OCI-LY7 (cell line): ENCODE results near the gene ANKLE1. TPM values are rescaled to one million over a fixed set of nuclear protein-coding genes. Genes with fewer than 3 reads are reported as not detected.

Experiments
- BruUV-seq: library from RNA; stranded (reverse); fragments of 400-500 nt; replicated peaks from 2 replicates; lab custom pipeline; 2021; lab: Mats Ljungman, UMichigan
- CTCF ChIA-PET: fragments of 300-600 bp; sonication (Branson Sonifier 250); formaldehyde crosslinking; loops from one replicate; lab custom pipeline; 2022; ENCODE audit warnings: antibody characterized with exemption; ENCODE audit not compliant: unreplicated experiment; lab: Charles Lee
- POLR2A ChIA-PET: fragments of 300-600 bp; sonication (Branson Sonifier 250); formaldehyde crosslinking; loops from one replicate; lab custom pipeline; 2022; ENCODE audit warnings: antibody characterized with exemption; lab: Charles Lee
- DNase-seq: peaks from one replicate; pipeline ENCODE4 v3.0.0-alpha.2; 2015; ENCODE audit warnings: low spot score
- H2AFZ ChIP-seq: fragments of 200-600 bp; sonication (generic), shearing (Covaris generic); 2 replicates; pipeline ENCODE4 v1.6.1; 2014; ENCODE audit warnings: mild to moderate bottlenecking, antibody characterized with exemption, low read length, moderate library complexity
- H3K27ac ChIP-seq: fragments of 200-600 bp; sonication (generic); 2 replicates; pipeline ENCODE4 v1.5.1; 2014; ENCODE audit warnings: mixed run types, low read depth, mild to moderate bottlenecking, moderate library complexity, low read length, inconsistent platforms; ENCODE audit not compliant: poor library complexity, severe bottlenecking
- H3K36me3 ChIP-seq: fragments of 200-600 bp; sonication (generic); 2 replicates; pipeline ENCODE4 v1.6.1; 2014; ENCODE audit warnings: mild to moderate bottlenecking, antibody characterized with exemption, low read length, moderate library complexity, mixed read lengths; ENCODE audit not compliant: insufficient read depth
- H3K4me1 ChIP-seq: fragments of 200-600 bp; sonication (generic); 2 replicates; pipeline ENCODE4 v1.5.1; 2014; ENCODE audit warnings: mild to moderate bottlenecking, low read length; ENCODE audit not compliant: insufficient read depth, poor library complexity, severe bottlenecking
- H3K4me2 ChIP-seq: fragments of 200-600 bp; sonication (generic); 2 replicates; pipeline ENCODE4 v1.6.1; 2014; ENCODE audit warnings: mild to moderate bottlenecking, low read length
- H3K4me3 ChIP-seq: fragments of 200-600 bp; sonication (generic); 2 replicates; pipeline ENCODE4 v1.5.1; 2014; ENCODE audit warnings: mild to moderate bottlenecking, low read depth, low read length; ENCODE audit not compliant: poor library complexity, severe bottlenecking
- H3K79me2 ChIP-seq: fragments of 200-600 bp; sonication (generic); 2 replicates; pipeline ENCODE4 v1.6.1; 2016; ENCODE audit warnings: low read depth, mild to moderate bottlenecking, low read length, moderate library complexity, mixed read lengths; ENCODE audit not compliant: insufficient read depth
- H3K9me2 ChIP-seq: fragments of 200-600 bp; sonication (generic); 2 replicates; pipeline ENCODE4 v1.6.1; 2016; ENCODE audit warnings: mild to moderate bottlenecking, low read length, mixed read lengths; ENCODE audit not compliant: insufficient read depth
- H3K9me3 ChIP-seq: fragments of 200-600 bp; sonication (generic); 2 replicates; pipeline ENCODE4 v1.6.1; 2014; ENCODE audit warnings: mild to moderate bottlenecking, mixed run types, low read length, mixed read lengths
- H4K20me1 ChIP-seq: fragments of 200-600 bp; sonication (generic); 2 replicates; pipeline ENCODE4 v1.6.1; 2014; ENCODE audit warnings: mild to moderate bottlenecking, antibody characterized with exemption, low read length, moderate library complexity, mixed read lengths; ENCODE audit not compliant: insufficient read depth
- CTCF ChIP-seq: fragments of 200-600 bp; sonication (generic); conservative IDR thresholded peaks from 2 replicates; pipeline ENCODE4 v1.5.1; 2014; ENCODE audit warnings: mild to moderate bottlenecking, antibody characterized with exemption, low read length, moderate library complexity, mixed read lengths
- EZH2phosphoT487 ChIP-seq: fragments of 200-600 bp; sonication (generic); IDR thresholded peaks from 2 replicates; pipeline ENCODE4 v1.6.1; 2018; ENCODE audit warnings: low read depth, borderline replicate concordance, mild to moderate bottlenecking, mixed run types, antibody characterized with exemption, low read length, moderate library complexity, mixed read lengths
- intact Hi-C: fragments of 100-400 bp; cut with micrococcal nuclease; formaldehyde crosslinking; loops from one replicate; pipeline ENCODE4 v1.10.0; 2022; ENCODE audit not compliant: unreplicated experiment
- total RNA-seq, 2 experiments: library from RNA; depleted of rRNA in 1 of 2; stranded (reverse); fragments of >200 nt in 1 of 2; shearing (Covaris generic) in 1 of 2; gene quantifications; 2 replicates each; pipeline ENCODE4 v1.2.3, GENCODE V29; 2014 to 2022

ANKLE1 gene
- total RNA-seq, 2 experiments from 2014 or later: 45.1 to 59.4 TPM

- Histone ChIP-seq H3K79me2 (no peaks in the 10 kb centered on the region), H3K27ac (no peak overlapping the region), H4K20me1 (no peaks in the 10 kb centered on the region), H3K4me3 (no peak overlapping the region), H3K36me3 (no peaks in the 10 kb centered on the region), H3K4me1 (peaks cover 31% of the 10 kb centered on the region), H3K9me2 (no peaks in the 10 kb centered on the region), H3K9me3 (no peaks in the 10 kb centered on the region), H2AFZ (no peak overlapping the region), H3K4me2 (no peak overlapping the region)
- TF ChIP-seq EZH2phosphoT487: no peak
- no peak for TF ChIP-seq CTCF
- CTCF ChIA-PET: no interaction called here
- POLR2A ChIA-PET: interaction anchor here (0.5 to 0.8 kb wide), 3 partner anchors 38 to 1526 kb away, joined by 3 to 6 read pairs (median 4); no protein-coding TSS in a partner anchor
- intact Hi-C loops: no loop called here
- BruUV-seq: no TSS peak
- DNase-seq: no peak
Observed at GRCh38 chr19:17331045-17331558, 49.4 kb downstream of the ANKLE1 start.

- DNase-seq: no peak
- no peaks in the 10 kb centered on the region for H3K9me2 ChIP-seq
- H3K9me3 ChIP-seq: no peaks in the 10 kb centered on the region
- POLR2A ChIA-PET: interaction anchor here (0.9 to 2.4 kb wide), 4 partner anchors 11 to 27 kb away, joined by 3 to 15 read pairs (median 5); partner anchors contain the start of genes DDA1 and MRPL34
- no peak overlapping the region for H3K4me2 ChIP-seq
- no TSS peak for BruUV-seq
- H2AFZ ChIP-seq: no peak overlapping the region
- peaks cover 31% of the 10 kb centered on the region for H3K4me1 ChIP-seq
- no peaks in the 10 kb centered on the region; the same call in 1 of the 2 replicates for H3K79me2 ChIP-seq
- H3K36me3 ChIP-seq: no peaks in the 10 kb centered on the region
- no peak overlapping the region for H3K27ac ChIP-seq
- intact Hi-C loops: no loop called here
- CTCF ChIA-PET: interaction anchor here (0.6 to 2.0 kb wide), 6 partner anchors 8 to 109 kb away, joined by 3 to 8 read pairs (median 4); partner anchors contain the start of gene DDA1
- H4K20me1 ChIP-seq: no peaks in the 10 kb centered on the region
- H3K4me3 ChIP-seq: no peak overlapping the region
- TF ChIP-seq EZH2phosphoT487 (no peak), CTCF (no peak)
Observed at GRCh38 chr19:17332360-17332676, 50.6 kb downstream of the ANKLE1 start.
